ENCODE results near the gene TRIM3.

TRIM3 gene

GRCh38 chr11:6405846-6406245 is 67.9 kb downstream of the TRIM3 start:
- peaks cover 6% of the 10 kb centered on the region for H3K4me1 Mint-ChIP-seq
- no peaks in the 10 kb centered on the region for H3K9me3 Mint-ChIP-seq
- H3K27ac Mint-ChIP-seq, result no peak overlapping the region
- TF ChIP-seq, protein P1, sequence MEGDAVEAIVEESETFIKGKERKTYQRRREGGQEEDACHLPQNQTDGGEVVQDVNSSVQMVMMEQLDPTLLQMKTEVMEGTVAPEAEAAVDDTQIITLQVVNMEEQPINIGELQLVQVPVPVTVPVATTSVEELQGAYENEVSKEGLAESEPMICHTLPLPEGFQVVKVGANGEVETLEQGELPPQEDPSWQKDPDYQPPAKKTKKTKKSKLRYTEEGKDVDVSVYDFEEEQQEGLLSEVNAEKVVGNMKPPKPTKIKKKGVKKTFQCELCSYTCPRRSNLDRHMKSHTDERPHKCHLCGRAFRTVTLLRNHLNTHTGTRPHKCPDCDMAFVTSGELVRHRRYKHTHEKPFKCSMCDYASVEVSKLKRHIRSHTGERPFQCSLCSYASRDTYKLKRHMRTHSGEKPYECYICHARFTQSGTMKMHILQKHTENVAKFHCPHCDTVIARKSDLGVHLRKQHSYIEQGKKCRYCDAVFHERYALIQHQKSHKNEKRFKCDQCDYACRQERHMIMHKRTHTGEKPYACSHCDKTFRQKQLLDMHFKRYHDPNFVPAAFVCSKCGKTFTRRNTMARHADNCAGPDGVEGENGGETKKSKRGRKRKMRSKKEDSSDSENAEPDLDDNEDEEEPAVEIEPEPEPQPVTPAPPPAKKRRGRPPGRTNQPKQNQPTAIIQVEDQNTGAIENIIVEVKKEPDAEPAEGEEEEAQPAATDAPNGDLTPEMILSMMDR (IDR thresholded peaks at IDR 0.05; ENCODE audit: unreplicated experiment in 3 of 3), result no peak
- H3K4me3 Mint-ChIP-seq, result no peak overlapping the region
- H3K27me3 Mint-ChIP-seq (ENCODE audit: low read depth), result no peaks in the 10 kb centered on the region
- H3K36me3 Mint-ChIP-seq (ENCODE audit: low read depth), result peaks cover 16% of the 10 kb centered on the region

DNA sequence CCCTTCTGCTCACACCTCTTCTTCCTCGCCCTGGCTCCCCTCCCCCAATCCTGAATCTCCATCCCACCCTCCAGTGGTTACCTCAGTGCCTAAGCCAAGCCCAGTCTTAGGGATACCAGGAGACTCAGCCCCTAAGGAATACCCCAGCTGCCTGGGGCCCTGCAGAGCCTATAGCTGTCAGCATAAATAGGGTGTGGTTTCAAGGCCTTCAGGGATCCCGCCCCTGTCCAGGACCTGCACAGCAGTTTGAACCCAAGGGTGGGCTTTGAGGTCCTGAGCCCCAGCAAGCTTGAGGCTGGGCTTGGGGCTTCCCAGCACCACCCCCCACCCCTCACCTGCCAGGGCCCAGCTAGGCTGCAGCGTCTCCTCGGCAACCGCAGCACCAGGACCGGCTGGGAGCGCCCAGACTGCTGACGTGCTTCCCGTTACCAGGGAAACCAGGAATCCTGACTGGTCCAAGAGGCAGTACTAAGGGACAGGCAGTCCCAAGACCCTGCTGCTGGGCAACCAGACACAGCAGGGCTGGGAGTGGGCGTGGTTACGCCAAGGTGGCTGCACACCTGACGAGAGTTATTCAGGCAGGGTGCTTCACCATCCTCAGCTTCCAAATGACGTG is 68.6 kb downstream of the TRIM3 start:
- H3K4me3 Mint-ChIP-seq, result no peak overlapping the region
- H3K36me3 Mint-ChIP-seq (ENCODE audit: low read depth), result peaks cover 20% of the 10 kb centered on the region
- TF ChIP-seq, protein P1 (IDR thresholded peaks at IDR 0.05; ENCODE audit: unreplicated experiment in 3 of 3), result no peak
- H3K27ac Mint-ChIP-seq, result no peak overlapping the region
- peaks cover 6% of the 10 kb centered on the region for H3K4me1 Mint-ChIP-seq
- no peaks in the 10 kb centered on the region for H3K9me3 Mint-ChIP-seq
- H3K27me3 Mint-ChIP-seq (ENCODE audit: low read depth), result no peaks in the 10 kb centered on the region

GRCh38 chr11:6404342-6405051 is 69.2 kb downstream of the TRIM3 start:
- Mint-ChIP-seq H3K27me3 (ENCODE audit: low read depth) (no peaks in the 10 kb centered on the region), H3K9me3 (no peaks in the 10 kb centered on the region), H3K27ac (peak overlapping the region in 1 of 3 experiments; percentile 47), H3K4me1 (peaks cover 11% of the 10 kb centered on the region), H3K36me3 (ENCODE audit: low read depth) (peaks cover 22% of the 10 kb centered on the region), H3K4me3 (peak overlapping the region in 2 of 3 experiments; percentile 6 to 14)
- TF ChIP-seq, protein P1 (IDR thresholded peaks at IDR 0.05; ENCODE audit: unreplicated experiment in 3 of 3), result no peak

DNA sequence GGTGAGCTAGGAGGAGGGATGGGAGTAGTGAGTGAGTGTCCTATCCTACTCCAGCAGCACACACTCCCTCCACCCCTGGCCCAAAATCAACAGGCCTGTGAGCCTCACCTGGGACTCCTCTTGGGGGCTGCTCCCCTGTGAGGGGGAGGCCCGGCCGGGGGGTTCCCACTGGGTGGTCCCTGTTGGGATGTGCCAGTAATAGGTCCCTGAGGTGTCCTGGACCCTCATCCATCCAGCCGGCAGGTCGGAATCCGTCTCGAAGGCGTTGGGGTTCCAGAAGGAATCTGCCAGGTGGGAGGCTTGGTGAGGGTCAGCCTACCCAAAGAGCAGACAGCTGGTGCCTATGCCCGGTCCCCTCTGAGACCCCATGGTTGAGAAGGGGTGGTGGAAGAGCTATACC is 70.2 kb downstream of the TRIM3 start:
- Mint-ChIP-seq H3K36me3 (ENCODE audit: low read depth) (peaks cover 29% of the 10 kb centered on the region), H3K4me3 (no peak overlapping the region), H3K27ac (no peak overlapping the region), H3K9me3 (no peaks in the 10 kb centered on the region), H3K4me1 (peaks cover 17% of the 10 kb centered on the region), H3K27me3 (ENCODE audit: low read depth) (no peaks in the 10 kb centered on the region)
- TF ChIP-seq, protein P1 (IDR thresholded peaks at IDR 0.05; ENCODE audit: unreplicated experiment in 3 of 3), result no peak

DNA sequence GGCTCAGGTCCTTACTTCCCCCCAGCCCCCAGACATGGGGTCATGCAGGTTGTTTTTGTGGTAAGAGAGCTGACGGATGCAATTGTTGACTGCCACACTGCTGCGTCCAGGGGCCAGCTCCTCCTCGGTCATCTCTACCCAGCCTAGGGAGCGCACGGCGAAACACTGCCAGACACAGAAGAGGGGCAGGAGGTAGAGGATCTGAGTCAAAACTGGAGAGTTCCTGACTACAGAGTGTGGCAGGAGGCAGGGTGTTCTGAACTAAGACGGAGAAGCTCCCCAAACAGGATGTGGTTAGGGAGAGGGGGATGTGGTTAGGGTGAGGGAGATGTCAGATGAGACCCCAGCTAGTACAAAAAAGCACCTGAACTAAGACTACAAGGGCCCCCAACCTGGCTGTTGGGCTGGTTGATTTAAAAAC is 71.2 kb downstream of the TRIM3 start:
- Mint-ChIP-seq H3K9me3 (no peaks in the 10 kb centered on the region), H3K27me3 (ENCODE audit: low read depth) (no peaks in the 10 kb centered on the region), H3K4me3 (no peak overlapping the region), H3K4me1 (peaks cover 26% of the 10 kb centered on the region), H3K36me3 (ENCODE audit: low read depth) (peaks cover 24% of the 10 kb centered on the region), H3K27ac (no peak overlapping the region)
- TF ChIP-seq, protein P1 (IDR thresholded peaks at IDR 0.05; ENCODE audit: unreplicated experiment in 3 of 3), result no peak

- no peaks in the 10 kb centered on the region for H3K9me3 Mint-ChIP-seq
- H3K27ac Mint-ChIP-seq, result no peak overlapping the region
- H3K4me3 Mint-ChIP-seq, result no peak overlapping the region
- no peaks in the 10 kb centered on the region for H3K27me3 Mint-ChIP-seq (ENCODE audit: low read depth)
- TF ChIP-seq, protein P1 (IDR thresholded peaks at IDR 0.05; ENCODE audit: unreplicated experiment in 3 of 3), result no peak
- H3K36me3 Mint-ChIP-seq (ENCODE audit: low read depth), result peaks cover 24% of the 10 kb centered on the region
- H3K4me1 Mint-ChIP-seq, result peaks cover 31% of the 10 kb centered on the region
Observed at GRCh38 chr11:6402061-6402470, 71.7 kb downstream of the TRIM3 start.
